Caco-2 (cell line): ENCODE data around the gene PDLIM4. TPM values are rescaled to one million over a fixed set of nuclear protein-coding genes. Genes with fewer than 3 reads are reported as not detected.
A peak's percentile ranks its signal among the peaks of the same experiment; 100 is the strongest.

ENCODE experiments used
- BruUV-seq: library from RNA; stranded (reverse); fragments of 400-500 nt; replicated peaks from 2 replicates; lab custom pipeline; 2021; lab: Mats Ljungman, UMichigan
- CTCF ChIA-PET: fragments of 300-600 bp; sonication (Branson Sonifier 250); formaldehyde crosslinking; loops from one replicate; lab custom pipeline; 2022; ENCODE audit warnings: antibody characterized with exemption; lab: Charles Lee
- POLR2A ChIA-PET: fragments of 300-600 bp; sonication (Branson Sonifier 250); formaldehyde crosslinking; loops from one replicate; lab custom pipeline; 2022; ENCODE audit warnings: antibody characterized with exemption; lab: Charles Lee
- DNase-seq, 2 experiments: peaks; one replicate each; pipeline versions ENCODE4 v3.0.0 to v3.0.0-alpha.2; 2020 to 2022
- H3K27me3 ChIP-seq: replicated peaks from 2 replicates; pipeline ENCODE4 v1.6.0; 2011; ENCODE audit warnings: low read length; ENCODE audit not compliant: control insufficient read depth, insufficient read depth
- H3K36me3 ChIP-seq: 2 replicates; pipeline ENCODE4 v1.5.1; 2011; ENCODE audit warnings: low read length; ENCODE audit not compliant: control insufficient read depth, insufficient read depth
- H3K4me1 ChIP-seq: fragments of 250-450 bp; sonication (Bioruptor Pico); 2 replicates; pipeline ENCODE4 v1.5.1; 2020; ENCODE audit warnings: mild to moderate bottlenecking
- H3K4me3 ChIP-seq: 2 replicates; pipeline ENCODE4 v1.5.1; 2011; ENCODE audit warnings: low read depth, mild to moderate bottlenecking, control low read depth, low read length
- H3K9me3 ChIP-seq: fragments of 250-450 bp; sonication (Bioruptor Pico); 2 replicates; pipeline ENCODE4 v1.5.1; 2020; ENCODE audit warnings: mild to moderate bottlenecking, moderate library complexity
- H3K27ac Mint-ChIP-seq: one replicate; pipeline ENCODE4 v1.8.0; 2022; ENCODE audit warnings: mixed read lengths; ENCODE audit not compliant: unreplicated experiment
- H3K27me3 Mint-ChIP-seq: one replicate; pipeline ENCODE4 v1.8.0; 2022; ENCODE audit warnings: mixed read lengths; ENCODE audit not compliant: insufficient read depth, unreplicated experiment
- H3K36me3 Mint-ChIP-seq: one replicate; pipeline ENCODE4 v1.8.0; 2022; ENCODE audit warnings: mild to moderate bottlenecking, mixed read lengths; ENCODE audit not compliant: insufficient read depth, unreplicated experiment
- H3K4me1 Mint-ChIP-seq: one replicate; pipeline ENCODE4 v1.8.0; 2022; ENCODE audit warnings: low read depth, mixed read lengths; ENCODE audit not compliant: unreplicated experiment
- H3K4me3 Mint-ChIP-seq: one replicate; pipeline ENCODE4 v1.8.0; 2022; ENCODE audit warnings: mild to moderate bottlenecking, moderate library complexity, mixed read lengths; ENCODE audit not compliant: unreplicated experiment
- H3K9me3 Mint-ChIP-seq: one replicate; pipeline ENCODE4 v1.8.0; 2022; ENCODE audit warnings: mixed read lengths; ENCODE audit not compliant: unreplicated experiment
- intact Hi-C: fragments of 100-400 bp; cut with micrococcal nuclease; formaldehyde crosslinking; loops from one replicate; pipeline ENCODE4 v1.10.0; 2022; ENCODE audit not compliant: unreplicated experiment
- total RNA-seq: library from RNA; stranded (reverse); gene quantifications from 2 replicates; pipeline ENCODE4 v1.2.3, GENCODE V29; 2022
- TF ChIP-seq, protein P1 (sequence below), 2 experiments: fragments of 200-600 bp in 1 of 2; IDR thresholded peaks; 1 replicate in 1 of 2; 2 replicates in 1 of 2; pipeline versions ENCODE4 v1.5.1 to v1.8.0; 2011 to 2022; ENCODE audit warnings: antibody characterized with exemption in 1 of 2, control low read depth in 1 of 2, inconsistent platforms in 1 of 2, low read depth in 1 of 2, low read length in 1 of 2, mild to moderate bottlenecking in 1 of 2, moderate library complexity in 1 of 2; ENCODE audit not compliant: insufficient read depth in 1 of 2, severe bottlenecking in 1 of 2, unreplicated experiment in 1 of 2

PDLIM4 gene
- total RNA-seq, 1 experiment from 2014 or later, result not detected

DNA sequence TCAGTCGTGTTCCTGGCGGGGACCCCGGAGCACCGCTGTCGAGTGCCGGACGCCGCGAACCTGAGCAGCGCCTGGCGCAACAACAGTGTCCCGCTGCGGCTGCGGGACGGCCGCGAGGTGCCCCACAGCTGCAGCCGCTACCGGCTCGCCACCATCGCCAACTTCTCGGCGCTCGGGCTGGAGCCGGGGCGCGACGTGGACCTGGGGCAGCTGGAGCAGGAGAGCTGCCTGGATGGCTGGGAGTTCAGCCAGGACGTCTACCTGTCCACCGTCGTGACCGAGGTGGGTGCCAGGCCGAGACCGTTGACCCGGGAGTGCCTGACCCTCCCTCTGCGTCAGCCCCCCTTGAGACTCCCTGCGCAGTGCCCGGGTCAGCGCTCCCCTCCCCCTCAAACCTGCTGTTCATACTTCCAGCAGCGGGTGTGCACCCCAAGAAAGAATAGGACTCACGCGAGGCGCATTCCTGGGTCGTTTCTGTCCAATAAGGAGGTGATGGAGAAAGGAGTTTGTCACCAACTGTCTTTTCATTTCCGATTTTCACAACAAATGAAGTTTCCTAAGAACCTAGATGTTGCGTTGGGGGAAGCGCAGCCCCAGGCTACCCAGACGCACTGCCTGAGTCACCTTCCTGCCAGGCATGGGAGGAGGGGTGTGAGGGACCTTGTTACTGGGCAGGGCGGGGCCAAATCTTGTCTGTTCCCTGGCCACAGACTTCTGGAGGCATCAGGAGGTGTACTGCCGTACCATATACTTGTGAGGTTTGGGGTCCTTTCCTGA is 37.4 kb downstream of the PDLIM4 start:
- Histone ChIP-seq H3K4me3 (peak overlapping the region; percentile 55), H3K4me1 (peaks cover 10% of the 10 kb centered on the region), H3K9me3 (no peaks in the 10 kb centered on the region), H3K27me3 (no peaks in the 10 kb centered on the region), H3K36me3 (no peaks in the 10 kb centered on the region)
- H3K27ac Mint-ChIP-seq, result peak overlapping the region; percentile 93
- no TSS peak for BruUV-seq
- H3K36me3 Mint-ChIP-seq, result peaks cover 18% of the 10 kb centered on the region
- H3K4me1 Mint-ChIP-seq, result peaks cover 15% of the 10 kb centered on the region
- no peaks in the 10 kb centered on the region for H3K9me3 Mint-ChIP-seq
- intact Hi-C loops, result loop anchor here (1.0 to 2.0 kb wide), 2 partner anchors 14 to 28 kb away; no protein-coding TSS in a partner anchor
- TF ChIP-seq, protein P1, sequence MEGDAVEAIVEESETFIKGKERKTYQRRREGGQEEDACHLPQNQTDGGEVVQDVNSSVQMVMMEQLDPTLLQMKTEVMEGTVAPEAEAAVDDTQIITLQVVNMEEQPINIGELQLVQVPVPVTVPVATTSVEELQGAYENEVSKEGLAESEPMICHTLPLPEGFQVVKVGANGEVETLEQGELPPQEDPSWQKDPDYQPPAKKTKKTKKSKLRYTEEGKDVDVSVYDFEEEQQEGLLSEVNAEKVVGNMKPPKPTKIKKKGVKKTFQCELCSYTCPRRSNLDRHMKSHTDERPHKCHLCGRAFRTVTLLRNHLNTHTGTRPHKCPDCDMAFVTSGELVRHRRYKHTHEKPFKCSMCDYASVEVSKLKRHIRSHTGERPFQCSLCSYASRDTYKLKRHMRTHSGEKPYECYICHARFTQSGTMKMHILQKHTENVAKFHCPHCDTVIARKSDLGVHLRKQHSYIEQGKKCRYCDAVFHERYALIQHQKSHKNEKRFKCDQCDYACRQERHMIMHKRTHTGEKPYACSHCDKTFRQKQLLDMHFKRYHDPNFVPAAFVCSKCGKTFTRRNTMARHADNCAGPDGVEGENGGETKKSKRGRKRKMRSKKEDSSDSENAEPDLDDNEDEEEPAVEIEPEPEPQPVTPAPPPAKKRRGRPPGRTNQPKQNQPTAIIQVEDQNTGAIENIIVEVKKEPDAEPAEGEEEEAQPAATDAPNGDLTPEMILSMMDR (IDR thresholded peaks at IDR 0.05; ENCODE audit: insufficient read depth in 1 of 2, low read depth in 1 of 2, low read length in 1 of 2, severe bottlenecking in 1 of 2, unreplicated experiment in 1 of 2), result no peak
- ChIA-PET CTCF (interaction anchor here (1.4 to 2.5 kb wide), 4 partner anchors 17 to 206 kb away, joined by 3 to 27 read pairs (median 19); no protein-coding TSS in a partner anchor), POLR2A (interaction anchor here (0.8 to 2.2 kb wide), 7 partner anchors 16 to 195 kb away, joined by 4 to 36 read pairs (median 8); partner anchors contain the start of genes IRF1 and P4HA2)
- H3K4me3 Mint-ChIP-seq, result peak overlapping the region; percentile 85
- peak; percentile 51 to 63 for DNase-seq
- H3K27me3 Mint-ChIP-seq, result no peaks in the 10 kb centered on the region

DNA sequence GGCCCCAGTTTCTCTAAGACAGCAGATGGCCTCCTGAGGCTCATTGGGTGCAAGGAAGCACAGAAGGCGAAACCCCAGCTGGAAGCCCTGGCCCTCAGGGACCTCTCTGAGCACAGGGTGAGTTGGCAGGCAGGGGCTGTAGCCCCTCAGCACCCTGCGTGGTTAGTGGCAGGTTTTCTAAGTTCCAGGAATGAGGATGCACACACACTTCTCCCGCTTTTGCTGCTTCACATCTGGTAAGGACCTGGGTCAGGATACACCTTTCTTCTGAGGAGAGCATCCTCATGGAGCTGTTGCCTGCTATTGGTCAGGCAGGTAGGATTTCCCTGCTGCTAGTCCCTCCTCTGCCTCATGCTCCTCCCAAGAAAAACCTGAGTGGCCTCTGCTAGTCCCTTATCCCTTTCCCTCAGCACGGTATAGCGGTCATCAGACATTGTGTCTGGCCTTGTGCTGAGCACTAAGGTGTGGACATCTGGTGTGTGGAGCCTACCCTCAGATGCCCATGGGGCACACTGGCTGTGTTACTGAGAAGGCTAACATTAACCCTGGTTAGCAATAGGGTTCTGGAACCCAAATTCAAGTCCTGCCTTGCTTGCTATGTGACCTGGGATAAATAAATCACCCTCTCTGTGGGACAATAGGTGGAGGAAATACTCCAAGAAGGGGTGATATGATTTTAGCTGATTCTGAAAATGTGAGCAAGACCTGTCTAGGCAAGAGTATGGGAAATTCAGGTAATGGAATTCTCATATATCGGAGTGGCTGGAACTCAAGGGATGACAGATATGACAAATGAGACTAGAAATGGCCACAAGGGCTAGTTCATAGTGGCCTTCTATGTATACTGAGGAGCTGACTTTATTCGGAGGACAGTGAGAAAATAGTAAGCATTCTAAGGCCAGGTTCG is 38.3 kb downstream of the PDLIM4 start:
- H3K36me3 ChIP-seq, result no peaks in the 10 kb centered on the region
- H3K9me3 ChIP-seq, result no peaks in the 10 kb centered on the region
- ChIA-PET POLR2A (interaction anchor here (1.1 kb wide), 1 partner anchor 70 kb away, joined by 5 read pairs; no protein-coding TSS in a partner anchor), CTCF (no interaction called here)
- no peaks in the 10 kb centered on the region for H3K27me3 ChIP-seq
- Mint-ChIP-seq H3K27me3 (no peaks in the 10 kb centered on the region), H3K9me3 (no peaks in the 10 kb centered on the region), H3K4me3 (peak overlapping the region; percentile 85), H3K27ac (no peak overlapping the region), H3K36me3 (peaks cover 18% of the 10 kb centered on the region), H3K4me1 (peaks cover 24% of the 10 kb centered on the region)
- no peak for DNase-seq
- H3K4me3 ChIP-seq, result peak overlapping the region; percentile 55; the same call in 1 of the 2 replicates
- intact Hi-C loops, result loop anchor here (2.0 kb wide), 1 partner anchor 27 kb away; no protein-coding TSS in a partner anchor
- TF ChIP-seq, protein P1 (IDR thresholded peaks at IDR 0.05; ENCODE audit: insufficient read depth in 1 of 2, low read depth in 1 of 2, low read length in 1 of 2, severe bottlenecking in 1 of 2, unreplicated experiment in 1 of 2), result no peak
- peaks cover 12% of the 10 kb centered on the region for H3K4me1 ChIP-seq
- BruUV-seq, result TSS peak; percentile 28
